ENCODE measurements around the gene AKR1A1. TPM values are rescaled to one million over a fixed set of nuclear protein-coding genes. Genes with fewer than 3 reads are reported as not detected.

The AKR1A1 gene
- total RNA-seq, 1 experiment from 2014 or later: 94.9 TPM

DNA sequence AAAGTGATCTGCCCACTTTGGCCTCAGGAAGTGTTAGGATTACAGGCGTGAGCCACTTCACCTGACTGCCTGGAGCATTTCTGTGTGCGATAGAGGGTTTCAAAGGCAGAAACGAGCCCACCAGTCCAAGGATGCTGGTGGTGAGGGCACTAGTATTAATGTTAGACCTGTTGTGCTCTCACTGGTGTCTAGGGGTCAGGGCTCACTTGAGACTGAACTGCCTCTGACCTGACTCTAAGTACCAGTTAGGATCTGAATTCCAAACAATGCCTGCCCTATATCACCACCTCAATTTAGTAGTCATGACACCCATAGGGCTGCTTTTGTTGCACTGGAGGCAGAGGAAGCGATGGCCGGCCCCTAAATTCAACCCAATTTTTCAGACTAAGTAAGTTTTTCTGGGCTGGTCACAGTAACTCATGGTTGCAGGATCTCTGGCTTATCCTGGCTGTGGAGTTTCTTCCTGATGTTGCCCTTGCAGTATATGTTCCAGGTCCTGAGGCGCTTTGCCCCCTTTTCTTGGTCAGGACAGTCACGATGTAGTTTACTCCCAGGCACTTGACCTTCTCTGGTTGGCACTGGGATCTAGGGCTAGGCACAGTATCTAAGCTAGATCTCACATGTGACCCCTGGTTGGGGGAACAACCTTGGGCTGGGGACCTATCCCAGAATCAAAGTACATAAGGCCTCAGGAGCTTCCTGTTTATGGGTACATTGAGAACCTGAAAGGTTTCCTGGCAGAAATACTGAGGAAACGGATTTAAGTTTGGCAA, 68.7 kb downstream of the AKR1A1 start:
- H3K27me3 ChIP-seq (ENCODE audit: low read length): no peaks in the 10 kb centered on the region
- peaks cover 5% of the 10 kb centered on the region; the same call in 1 of the 2 replicates for H3K4me1 ChIP-seq (ENCODE audit: insufficient read depth, low read length)
- no peaks in the 10 kb centered on the region for H3K9me3 ChIP-seq (ENCODE audit: low read length)
- H3F3A ChIP-seq (ENCODE audit: low read length, unreplicated experiment): peaks cover 6% of the 10 kb centered on the region
- H3K36me3 ChIP-seq (ENCODE audit: low read depth, low read length): peaks cover 36% of the 10 kb centered on the region
- ChIA-PET CTCF (no interaction called here), POLR2A (ENCODE audit: unreplicated experiment) (no interaction called here)
- H2AFZ ChIP-seq (ENCODE audit: low read length): no peak overlapping the region
- H3K9ac ChIP-seq (ENCODE audit: low read length): no peak overlapping the region
- no peak for ATAC-seq
- no peaks in the 10 kb centered on the region for H3K79me2 ChIP-seq (ENCODE audit: low read length)
- TF ChIP-seq EZH2phosphoT487 (IDR thresholded peaks at IDR 0.05; ENCODE audit: borderline replicate concordance, low read length): no peak
- TF ChIP-seq, protein P1, sequence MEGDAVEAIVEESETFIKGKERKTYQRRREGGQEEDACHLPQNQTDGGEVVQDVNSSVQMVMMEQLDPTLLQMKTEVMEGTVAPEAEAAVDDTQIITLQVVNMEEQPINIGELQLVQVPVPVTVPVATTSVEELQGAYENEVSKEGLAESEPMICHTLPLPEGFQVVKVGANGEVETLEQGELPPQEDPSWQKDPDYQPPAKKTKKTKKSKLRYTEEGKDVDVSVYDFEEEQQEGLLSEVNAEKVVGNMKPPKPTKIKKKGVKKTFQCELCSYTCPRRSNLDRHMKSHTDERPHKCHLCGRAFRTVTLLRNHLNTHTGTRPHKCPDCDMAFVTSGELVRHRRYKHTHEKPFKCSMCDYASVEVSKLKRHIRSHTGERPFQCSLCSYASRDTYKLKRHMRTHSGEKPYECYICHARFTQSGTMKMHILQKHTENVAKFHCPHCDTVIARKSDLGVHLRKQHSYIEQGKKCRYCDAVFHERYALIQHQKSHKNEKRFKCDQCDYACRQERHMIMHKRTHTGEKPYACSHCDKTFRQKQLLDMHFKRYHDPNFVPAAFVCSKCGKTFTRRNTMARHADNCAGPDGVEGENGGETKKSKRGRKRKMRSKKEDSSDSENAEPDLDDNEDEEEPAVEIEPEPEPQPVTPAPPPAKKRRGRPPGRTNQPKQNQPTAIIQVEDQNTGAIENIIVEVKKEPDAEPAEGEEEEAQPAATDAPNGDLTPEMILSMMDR (conservative IDR thresholded peaks at IDR 0.05; ENCODE audit: low read depth, low read length): no peak
- TF ChIP-seq EZH2 (IDR thresholded peaks at IDR 0.05; ENCODE audit: low read length, unreplicated experiment): no peak
- no peak overlapping the region for H3K4me2 ChIP-seq (ENCODE audit: low read length)
- BruUV-seq (replicated peaks): no TSS peak
- intact Hi-C loops (cut with micrococcal nuclease): no loop called here
- 0 out of 2 replicates have a peak, but pooled peaks cover 3% of the 10 kb centered on the region for H4K20me1 ChIP-seq (ENCODE audit: low read length)
- H3K27ac ChIP-seq (ENCODE audit: low read length): no peak overlapping the region
- H3K9me2 ChIP-seq (replicated peaks; ENCODE audit: low read length): no peaks in the 10 kb centered on the region
- no peak overlapping the region for H3K4me3 ChIP-seq (ENCODE audit: low read length)
- DNase-seq: no peak

Other genes starting within 250 kb of the AKR1A1 start
- gene HPDL, start 223.9 kb upstream of the AKR1A1 start, total RNA-seq (2014; rRNA removed): not detected in 2 replicates
- 18.2 and 19.5 TPM in 2 replicates for gene TOE1, start 210.7 kb upstream of the AKR1A1 start, total RNA-seq (2014; rRNA removed)
- gene MUTYH, start 210.4 kb upstream of the AKR1A1 start, total RNA-seq (2014; rRNA removed): 21.4 and 22.8 TPM in 2 replicates
- gene TESK2, start 59.7 kb upstream of the AKR1A1 start, total RNA-seq (2014; rRNA removed): 6.0 and 6.5 TPM in 2 replicates
- 3.9 and 5.7 TPM in 2 replicates for gene CCDC163, start 50.8 kb upstream of the AKR1A1 start, total RNA-seq (2014; rRNA removed)
- gene MMACHC, start 50.5 kb upstream of the AKR1A1 start, total RNA-seq (2014; rRNA removed): 6.6 and 9.2 TPM in 2 replicates
- 749 and 967 TPM in 2 replicates for gene PRDX1, start 28.9 kb upstream of the AKR1A1 start, total RNA-seq (2014; rRNA removed)
- gene NASP, start 33.2 kb downstream of the AKR1A1 start, total RNA-seq (2014; rRNA removed): 119 and 122 TPM in 2 replicates
- gene CCDC17, start 73.2 kb downstream of the AKR1A1 start, total RNA-seq (2014; rRNA removed): 1.6 and 1.9 TPM in 2 replicates
- gene GPBP1L1, start 135.7 kb downstream of the AKR1A1 start, total RNA-seq (2014; rRNA removed): 63.0 and 97.7 TPM in 2 replicates
- 26.6 and 28.5 TPM in 2 replicates for gene TMEM69, start 137.4 kb downstream of the AKR1A1 start, total RNA-seq (2014; rRNA removed)
- 6.6 and 8.8 TPM in 2 replicates for gene IPP, start 199.8 kb downstream of the AKR1A1 start, total RNA-seq (2014; rRNA removed)

Measured in PC-3 (cell line).